A673 (cell line): ENCODE data around the gene LDB2.

Source experiments
- EZH2 ChIP-seq: fragments of 200-600 bp; sonication (generic); IDR thresholded peaks from 2 replicates; pipeline ENCODE4 v1.6.1; 2017; ENCODE audit warnings: borderline replicate concordance, low read depth, mild to moderate bottlenecking, mixed read lengths, antibody characterized with exemption, low read length; ENCODE audit not compliant: poor library complexity, severe bottlenecking
- TF ChIP-seq, protein P1 (sequence below): fragments of 300-800, 200-600 bp; sonication (generic); conservative IDR thresholded peaks from 2 replicates; pipeline ENCODE4 v1.5.1; 2017; ENCODE audit warnings: low read depth, mild to moderate bottlenecking, antibody characterized with exemption, low read length, moderate library complexity, mixed read lengths

DNA sequence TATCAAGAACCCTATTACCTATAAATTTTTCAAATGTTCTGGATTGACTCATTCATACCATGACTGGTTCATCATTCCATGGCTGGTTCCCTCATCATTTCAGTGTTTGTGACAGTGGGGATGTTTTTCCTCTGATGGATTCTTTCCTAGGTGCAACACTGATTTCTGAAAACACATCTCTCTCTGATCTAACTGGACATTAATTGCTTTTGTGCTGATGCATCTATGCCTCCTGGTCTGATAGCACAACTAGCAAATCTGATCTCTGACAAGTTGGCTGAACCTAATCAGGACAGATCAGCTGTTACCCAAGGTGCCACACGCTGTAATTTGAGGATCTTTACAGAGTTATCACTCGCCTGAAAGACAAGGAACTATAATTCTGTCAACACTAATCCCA, 140.2 kb downstream of the LDB2 start:
- TF ChIP-seq, protein P1, sequence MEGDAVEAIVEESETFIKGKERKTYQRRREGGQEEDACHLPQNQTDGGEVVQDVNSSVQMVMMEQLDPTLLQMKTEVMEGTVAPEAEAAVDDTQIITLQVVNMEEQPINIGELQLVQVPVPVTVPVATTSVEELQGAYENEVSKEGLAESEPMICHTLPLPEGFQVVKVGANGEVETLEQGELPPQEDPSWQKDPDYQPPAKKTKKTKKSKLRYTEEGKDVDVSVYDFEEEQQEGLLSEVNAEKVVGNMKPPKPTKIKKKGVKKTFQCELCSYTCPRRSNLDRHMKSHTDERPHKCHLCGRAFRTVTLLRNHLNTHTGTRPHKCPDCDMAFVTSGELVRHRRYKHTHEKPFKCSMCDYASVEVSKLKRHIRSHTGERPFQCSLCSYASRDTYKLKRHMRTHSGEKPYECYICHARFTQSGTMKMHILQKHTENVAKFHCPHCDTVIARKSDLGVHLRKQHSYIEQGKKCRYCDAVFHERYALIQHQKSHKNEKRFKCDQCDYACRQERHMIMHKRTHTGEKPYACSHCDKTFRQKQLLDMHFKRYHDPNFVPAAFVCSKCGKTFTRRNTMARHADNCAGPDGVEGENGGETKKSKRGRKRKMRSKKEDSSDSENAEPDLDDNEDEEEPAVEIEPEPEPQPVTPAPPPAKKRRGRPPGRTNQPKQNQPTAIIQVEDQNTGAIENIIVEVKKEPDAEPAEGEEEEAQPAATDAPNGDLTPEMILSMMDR: no peak
- TF ChIP-seq EZH2: no peak
